Raji (cell line): Measurements from ENCODE around the gene AFF1.

ENCODE experiments used
- POLR2A ChIP-seq: IDR thresholded peaks from 2 replicates; pipeline ENCODE4 v1.6.1; 2011; ENCODE audit warnings: low read depth, low read length, control low read depth; ENCODE audit not compliant: insufficient read depth

AFF1 gene

DNA sequence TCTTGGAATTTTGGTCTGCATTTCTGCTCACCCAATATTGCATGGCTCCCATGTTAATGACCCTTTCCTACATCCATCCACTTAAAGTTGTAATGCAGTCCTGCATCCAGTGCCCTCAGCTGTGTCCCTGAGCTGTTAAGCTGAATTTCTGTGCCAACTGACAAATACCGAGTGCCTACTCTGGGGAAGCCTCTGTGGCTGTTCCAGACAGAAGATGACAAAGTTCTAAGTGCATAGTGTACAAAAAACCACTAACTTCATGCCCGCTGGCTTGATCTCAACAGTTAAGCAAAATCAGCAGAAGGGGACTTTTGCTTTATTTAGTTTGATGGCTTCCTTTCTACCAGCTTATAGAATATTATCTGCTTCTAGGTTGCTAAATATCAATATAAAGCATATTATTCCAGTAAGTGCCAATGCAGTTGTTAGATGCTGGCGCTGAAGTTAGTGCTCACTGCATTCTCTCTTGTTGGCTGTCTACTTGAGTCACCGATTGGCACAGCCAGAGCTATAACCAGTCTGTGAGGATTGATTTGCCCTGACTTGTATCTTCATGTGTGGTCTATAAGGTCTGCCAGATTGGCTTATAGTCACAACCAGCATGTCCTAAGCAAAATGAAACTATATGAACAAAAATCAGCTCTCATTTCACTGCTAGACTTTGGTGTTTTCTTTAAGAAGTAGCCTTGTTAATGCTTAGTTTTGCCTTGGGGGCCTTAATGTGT, 186.7 kb downstream of the AFF1 start:
- TF ChIP-seq POLR2A, result no peak

DNA sequence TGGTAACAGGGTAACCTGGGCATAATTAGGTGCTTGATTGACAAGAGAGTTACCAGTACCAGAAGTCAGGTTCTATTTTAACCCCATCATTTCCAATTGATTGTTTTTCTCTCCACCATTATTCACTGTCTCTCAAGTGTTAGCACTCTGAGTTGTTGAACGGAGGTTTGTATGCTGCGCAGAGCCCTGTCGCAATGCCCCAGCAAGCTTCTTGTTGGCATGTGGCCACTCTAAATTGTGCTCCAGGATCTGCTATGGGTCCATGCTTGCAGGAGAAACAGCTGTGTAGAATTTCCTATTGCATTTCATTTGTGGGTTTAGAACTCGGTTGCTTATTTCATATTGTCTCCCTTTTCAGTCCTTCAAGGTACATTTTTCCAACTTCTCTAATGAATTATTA, 187.4 kb downstream of the AFF1 start:
- TF ChIP-seq POLR2A, result no peak

DNA sequence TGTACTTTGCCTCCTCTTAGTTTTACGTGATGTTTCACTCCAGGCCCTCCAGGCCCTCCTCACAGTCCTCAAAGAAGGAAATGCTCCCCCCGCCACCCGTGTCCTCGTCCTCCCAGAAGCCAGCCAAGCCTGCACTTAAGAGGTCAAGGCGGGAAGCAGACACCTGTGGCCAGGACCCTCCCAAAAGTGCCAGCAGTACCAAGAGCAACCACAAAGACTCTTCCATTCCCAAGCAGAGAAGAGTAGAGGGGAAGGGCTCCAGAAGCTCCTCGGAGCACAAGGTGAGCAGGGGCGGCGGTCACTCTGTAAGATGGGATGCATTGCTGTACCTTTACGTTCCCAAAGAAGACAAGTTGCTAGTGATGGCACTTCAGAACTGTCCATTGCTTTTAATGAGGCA, 191.2 kb downstream of the AFF1 start:
- no peak for TF ChIP-seq POLR2A

DNA sequence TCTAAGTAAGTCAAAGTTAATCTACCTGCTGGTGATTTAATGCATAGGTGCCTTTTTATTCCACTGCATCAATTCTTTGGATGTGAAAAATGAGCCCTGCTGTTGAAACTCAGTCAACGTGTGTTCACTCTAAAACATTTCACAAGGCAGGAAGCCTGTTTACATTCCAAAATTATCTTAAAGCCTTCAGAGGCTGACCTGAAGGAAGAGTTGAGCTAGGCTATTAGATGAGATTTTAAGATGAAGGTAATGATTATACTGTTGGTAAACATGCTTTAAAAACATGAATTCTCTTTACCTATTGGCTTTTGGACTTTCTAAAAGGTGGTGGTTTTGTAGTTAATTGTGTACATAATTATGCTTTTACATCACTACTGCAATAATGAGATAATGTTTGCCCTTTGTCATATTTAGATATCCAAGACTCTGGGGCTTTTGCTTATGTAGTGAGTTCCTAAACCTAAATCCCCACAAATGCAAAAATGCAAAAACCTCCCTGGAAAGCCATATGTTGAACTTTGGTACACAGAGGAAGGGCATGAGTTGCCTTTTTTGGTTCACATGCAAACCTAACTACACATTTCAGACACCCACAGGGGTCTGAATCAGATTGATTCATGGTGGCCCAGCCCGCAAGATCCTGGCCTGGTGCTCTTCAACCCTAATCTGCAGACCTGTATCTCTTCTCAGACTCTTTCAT, 193.3 kb downstream of the AFF1 start:
- no peak for TF ChIP-seq POLR2A

DNA sequence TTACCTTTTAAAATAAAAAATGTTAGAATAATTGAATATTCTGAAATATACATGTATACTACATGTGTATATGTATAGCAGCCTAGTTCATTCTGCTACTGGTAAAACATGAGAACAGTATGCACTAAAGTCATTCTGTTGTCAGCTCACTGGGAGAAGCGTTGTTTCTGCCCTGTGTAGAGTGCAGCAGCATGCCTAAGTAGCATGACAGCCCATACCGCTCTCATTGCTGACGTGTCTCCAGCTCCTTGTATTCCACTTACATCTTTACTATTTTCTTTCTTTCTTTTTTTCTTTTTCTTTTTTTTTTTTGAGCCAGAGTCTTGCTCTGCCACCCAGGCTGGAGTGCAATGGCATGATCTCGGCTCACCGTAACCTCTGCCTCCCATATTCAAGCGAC, 194.9 kb downstream of the AFF1 start:
- TF ChIP-seq POLR2A, result no peak

DNA sequence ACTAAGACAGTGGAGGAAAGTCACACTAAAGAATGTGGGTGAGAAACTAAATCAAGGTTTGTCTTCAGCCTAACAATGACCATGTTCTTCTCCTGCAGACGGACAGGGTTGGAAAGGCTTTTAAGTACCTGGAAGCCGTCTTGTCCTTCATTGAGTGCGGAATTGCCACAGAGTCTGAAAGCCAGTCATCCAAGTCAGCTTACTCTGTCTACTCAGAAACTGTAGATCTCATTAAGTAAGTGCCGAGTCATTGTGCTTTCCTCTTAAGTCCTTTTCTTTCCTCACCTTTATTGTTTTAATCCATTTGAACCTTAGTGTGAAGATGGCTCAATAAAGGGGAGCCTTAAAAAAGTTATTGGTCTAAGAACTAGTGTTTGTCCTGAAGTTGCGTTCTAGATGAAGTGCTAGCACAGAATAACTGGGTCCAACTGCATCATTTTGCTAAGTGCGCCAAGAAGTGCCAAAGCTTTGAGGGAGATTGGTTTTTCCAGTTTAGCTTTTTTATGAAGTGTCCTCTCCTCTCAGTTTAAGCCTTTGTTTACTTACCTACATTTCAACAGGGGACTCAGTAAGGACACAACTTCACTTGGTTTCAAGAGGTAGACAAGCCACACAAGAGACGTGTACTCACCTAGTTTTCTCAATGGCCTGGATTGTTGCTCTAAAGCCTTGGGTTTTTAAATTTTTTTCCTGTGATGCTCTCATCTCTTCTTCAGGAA, 196.3 kb downstream of the AFF1 start:
- TF ChIP-seq POLR2A, result no peak

DNA sequence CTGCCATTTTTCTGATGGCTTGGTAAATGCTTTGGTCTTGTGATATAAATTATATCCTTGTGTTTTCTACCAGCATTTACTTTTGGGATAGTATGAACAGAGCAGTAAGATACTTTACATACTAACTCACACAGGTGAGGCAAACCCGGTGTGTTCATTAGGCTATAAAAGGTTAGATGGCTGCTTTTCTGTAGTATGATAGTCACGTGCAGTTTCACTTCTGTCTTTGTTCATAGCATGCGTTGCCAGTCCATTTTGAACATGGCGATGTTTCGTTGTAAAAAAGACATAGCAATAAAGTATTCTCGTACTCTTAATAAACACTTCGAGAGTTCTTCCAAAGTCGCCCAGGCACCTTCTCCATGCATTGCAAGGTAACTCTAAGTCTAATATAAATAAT, 197.2 kb downstream of the AFF1 start:
- no peak for TF ChIP-seq POLR2A

DNA sequence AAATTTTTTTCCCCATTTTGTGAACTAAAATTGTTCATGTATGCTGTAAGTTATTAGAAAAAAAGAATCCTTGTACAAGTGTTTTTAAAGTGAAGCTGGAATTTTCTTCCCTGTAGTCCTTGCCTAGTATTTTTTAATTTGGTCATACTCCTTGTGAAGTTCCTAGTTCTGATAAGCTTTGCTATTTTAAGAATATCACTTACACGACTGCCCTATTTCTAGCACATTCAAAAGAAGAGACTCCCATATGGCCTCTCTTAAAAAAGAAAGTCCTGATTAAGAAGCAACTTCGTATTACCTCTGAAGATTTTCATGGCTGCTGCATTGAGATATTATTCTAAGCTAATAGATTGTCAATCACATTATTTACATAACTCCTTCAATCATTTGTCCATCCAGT, 198.4 kb downstream of the AFF1 start:
- no peak for TF ChIP-seq POLR2A

DNA sequence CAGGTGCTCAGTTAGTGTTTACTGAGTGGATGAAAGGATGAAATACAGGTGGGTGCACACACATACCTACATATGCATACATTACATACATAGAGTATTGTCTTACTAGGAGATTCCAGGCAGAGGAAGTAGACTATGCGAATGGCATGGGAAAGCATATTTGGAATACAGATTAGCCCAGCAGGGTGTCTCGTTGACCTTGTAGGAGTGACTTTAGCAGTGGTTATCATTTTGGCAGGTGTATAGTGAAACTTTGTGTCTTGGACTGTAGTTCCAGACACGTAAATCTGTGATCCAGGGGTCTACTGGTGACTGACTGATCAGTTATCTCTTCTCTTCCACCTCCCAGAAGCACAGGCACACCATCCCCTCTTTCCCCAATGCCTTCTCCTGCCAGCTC, 199.3 kb downstream of the AFF1 start:
- no peak for TF ChIP-seq POLR2A

DNA sequence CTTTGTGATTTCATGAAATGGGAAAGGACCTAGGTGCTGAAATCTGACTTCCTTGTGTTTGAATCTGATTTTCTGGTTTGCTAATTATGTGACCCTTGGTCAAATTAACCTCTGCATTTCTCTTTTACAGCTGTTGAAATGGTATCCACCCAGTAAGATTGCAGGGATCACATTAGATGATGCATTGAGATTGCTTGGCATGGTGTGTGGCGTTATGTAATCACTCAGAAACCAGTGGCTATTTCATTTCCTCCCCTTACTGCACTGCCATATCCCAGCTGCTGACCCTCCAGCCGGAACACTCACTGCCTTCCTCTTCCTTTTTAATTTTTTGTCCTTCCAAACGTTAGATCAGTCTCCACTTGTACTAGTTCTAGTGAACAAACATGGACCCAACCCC, 206.6 kb downstream of the AFF1 start:
- no peak for TF ChIP-seq POLR2A

DNA sequence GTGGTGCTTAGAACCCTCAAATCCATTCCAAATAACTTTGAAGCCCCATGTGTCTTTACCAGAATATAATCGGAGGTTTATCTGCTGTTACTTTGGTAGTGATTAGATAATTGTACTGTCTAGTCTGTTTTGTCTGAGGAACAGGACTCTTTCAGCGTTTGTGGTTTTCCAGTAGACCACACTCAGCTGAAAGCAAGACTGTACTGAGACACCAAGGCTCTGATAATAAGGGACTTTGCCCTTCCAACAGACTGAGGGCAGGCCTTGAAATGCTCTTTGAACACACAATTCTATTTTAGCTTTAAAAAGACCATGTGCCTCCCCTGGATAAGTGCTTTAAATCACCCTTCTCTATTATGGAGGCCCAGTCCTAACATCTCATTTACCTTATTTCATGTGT, 209.5 kb downstream of the AFF1 start:
- TF ChIP-seq POLR2A, result no peak

DNA sequence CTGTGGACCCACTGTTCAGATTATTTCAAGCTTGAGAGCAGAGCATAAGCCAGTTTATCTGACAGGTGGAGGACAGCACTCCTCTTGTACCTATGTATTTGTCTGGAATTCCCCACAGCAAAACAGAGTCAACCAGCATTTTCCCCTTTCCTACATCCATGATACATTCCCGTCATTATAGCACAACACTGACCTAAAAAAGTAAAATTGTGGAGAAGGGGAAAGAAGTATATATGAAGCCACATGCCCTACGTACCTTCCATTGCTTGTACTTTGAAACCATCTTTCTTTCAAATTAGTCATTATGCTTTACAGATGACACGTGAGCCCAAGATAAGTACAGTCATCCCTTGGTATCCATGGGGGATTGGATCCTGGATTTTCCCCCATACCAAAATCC, 212.3 kb downstream of the AFF1 start:
- TF ChIP-seq POLR2A, result no peak

DNA sequence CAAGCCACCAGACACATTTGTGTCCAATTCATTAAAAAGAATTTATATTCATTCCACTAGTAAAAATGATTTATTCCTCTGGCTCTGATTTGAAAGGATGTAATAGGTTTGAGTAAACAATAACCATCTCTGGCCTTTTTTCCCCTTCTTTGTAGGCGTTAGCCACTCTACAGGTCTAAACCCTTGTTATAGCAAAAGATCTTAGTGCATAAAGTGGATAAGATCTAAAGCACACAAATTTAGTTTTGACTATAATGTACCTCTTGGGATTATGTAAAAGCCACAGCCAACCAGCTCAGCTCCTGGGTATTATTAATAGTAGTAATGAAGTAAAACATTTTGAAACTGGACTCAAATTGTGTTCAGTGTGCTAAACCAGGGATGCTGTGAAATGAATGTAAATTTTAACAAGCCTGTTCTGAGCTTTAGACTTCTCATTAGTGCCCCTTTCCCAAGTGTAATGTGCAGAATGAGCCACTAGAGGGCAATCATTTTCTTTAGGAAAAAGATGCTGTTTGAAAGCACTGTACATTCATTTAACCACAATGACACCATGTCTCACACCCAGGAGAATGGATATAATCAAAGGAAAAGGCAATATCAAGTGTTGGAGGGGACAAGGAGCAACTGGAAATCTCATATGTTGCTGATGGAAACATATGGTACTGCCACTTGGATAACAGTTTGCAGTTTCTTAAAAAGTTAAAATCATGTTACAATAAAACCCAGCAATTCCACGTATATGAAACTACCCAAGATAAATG, 215.9 kb downstream of the AFF1 start:
- no peak for TF ChIP-seq POLR2A

DNA sequence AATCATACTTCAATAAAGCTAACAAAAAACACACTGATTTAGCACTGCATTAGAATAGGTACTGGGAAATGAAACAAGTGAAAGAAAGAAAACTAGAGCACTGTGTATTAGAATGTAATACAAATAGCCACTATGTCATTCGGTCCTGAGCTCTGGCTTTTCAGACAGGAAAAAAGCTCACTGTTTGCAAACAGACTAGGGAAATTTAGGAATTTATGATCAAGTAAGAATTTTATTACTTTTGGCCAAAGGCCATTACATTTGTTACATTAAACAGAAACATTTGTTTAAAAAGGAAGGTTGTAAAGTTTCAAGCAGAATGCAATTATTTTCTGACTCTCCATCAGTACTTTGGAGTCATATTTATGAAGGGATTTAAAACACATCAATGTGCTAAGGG, 216.9 kb downstream of the AFF1 start:
- no peak for TF ChIP-seq POLR2A

DNA sequence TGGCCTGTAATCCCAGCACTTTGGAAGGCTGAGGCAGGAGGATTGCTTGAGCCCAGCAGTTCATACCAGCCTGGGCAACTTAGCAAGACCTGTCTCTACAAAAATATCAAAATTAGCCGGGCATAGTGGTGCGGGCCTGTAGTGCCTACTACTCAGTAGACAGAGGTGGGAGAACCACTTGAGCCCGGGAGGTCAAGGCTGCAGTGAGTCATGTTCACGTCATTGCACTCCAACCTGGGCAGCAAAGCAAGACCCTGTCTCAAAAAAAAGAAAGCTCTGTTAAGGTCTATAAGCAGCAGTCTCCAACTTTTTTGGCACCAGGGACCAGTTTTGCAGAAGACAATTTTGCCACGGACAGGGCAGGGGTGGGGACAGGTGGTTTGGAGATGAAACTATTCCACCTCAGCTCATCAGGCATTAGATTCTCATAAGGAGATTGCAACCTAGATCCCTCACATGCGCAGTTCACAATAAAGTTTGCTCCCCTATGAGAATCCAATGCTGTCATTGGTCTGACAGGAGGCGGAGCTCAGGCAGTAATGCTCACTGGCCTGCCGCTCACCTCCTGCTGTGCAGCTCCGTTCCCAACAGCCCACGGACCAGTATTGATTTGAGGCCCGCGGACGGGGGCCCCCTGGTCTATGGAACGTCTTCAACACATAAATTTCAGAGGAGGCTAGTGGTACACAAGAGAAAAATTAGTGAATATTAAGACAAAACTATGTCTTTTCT, 217.7 kb downstream of the AFF1 start:
- TF ChIP-seq POLR2A, result no peak

DNA sequence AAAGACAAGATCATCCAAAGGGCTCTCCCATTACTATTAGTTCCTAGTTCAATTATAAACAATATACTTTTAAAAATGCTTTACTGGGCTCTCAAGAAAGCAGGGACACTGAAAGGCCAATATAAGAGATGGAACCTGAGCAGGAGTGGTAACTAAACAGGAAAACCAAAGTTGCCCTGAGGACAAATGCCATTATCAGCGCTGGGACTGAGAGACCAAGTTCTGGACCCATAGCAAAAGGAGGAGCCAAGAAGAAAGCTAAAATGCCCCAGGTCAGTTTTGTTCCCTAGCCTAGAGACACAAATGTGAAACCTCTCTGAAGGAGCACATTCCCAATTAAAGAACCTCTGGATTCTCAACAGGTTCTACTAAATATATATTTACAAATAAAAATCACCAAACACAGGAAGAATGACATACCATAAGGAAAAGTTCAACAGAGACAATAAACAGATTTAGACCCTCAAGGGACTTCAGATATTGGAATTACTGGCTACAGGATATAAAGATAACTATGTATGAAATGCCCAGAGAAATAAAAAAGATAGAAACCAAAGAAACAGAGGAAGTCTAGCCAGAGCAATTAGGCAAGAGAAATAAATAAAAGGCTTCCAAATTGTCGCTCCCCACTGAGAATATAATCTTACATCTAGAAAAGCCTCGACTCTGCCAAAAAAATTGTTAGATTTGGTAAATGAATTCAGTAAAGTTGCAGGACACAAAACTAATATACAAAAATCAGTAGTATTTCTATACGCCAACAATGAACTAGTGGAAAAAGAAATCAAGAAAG, 218.5 kb downstream of the AFF1 start:
- no peak for TF ChIP-seq POLR2A
